ENCODE measurements around the gene SLC35F3.
"Not testable (repeated sequence)": the region's sequence is repeated elsewhere in the genome, so short reads cannot be mapped to it uniquely, and the experiment has no call there.

SLC35F3 gene

GRCh38 chr1:234152344-234152743 lies 247.9 kb downstream of the SLC35F3 start:
- not testable (repeated sequence) for DNase-seq

DNA sequence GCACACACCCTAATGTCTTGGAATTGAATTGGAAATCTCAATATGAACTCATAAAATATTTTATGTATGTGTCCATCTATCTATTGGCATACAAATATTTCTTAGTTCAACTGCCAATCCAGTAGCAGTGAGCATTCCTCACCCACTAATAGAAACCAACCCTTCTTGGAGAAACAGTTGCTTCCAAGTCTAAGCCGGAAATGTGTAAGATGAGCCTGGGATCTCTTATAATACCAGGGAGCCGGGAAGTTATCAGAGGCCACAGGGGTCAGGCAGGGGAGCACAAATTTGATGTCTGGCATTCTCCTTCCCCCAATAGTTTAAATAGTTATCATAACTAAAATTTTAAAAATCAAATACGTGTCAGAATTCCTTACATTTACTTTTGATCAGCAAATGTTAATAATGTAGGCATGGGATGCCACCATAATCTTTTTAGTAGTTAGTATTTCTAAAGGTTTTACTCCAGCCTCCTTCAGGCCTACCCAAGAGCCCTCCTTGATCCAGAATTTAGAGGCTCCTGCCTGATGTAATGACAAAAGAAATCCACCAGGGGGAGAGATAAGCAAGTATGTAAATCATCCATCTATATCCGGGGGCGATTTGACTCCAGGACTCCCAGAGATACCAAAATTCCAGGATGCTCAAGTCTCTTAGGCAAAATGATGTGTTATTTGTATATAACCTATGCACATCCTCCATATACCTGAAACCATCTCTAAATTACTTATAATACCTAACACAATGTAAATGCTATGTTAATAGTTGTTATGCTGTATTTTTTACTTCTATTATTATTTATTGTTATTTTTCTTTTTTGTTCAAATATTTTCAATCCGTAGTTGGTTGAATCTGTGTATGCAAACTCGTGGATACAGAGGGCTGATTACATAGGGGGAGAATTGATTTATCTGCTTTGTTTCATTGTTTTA lies 250.1 kb downstream of the SLC35F3 start:
- DNase-seq = no peak

DNA sequence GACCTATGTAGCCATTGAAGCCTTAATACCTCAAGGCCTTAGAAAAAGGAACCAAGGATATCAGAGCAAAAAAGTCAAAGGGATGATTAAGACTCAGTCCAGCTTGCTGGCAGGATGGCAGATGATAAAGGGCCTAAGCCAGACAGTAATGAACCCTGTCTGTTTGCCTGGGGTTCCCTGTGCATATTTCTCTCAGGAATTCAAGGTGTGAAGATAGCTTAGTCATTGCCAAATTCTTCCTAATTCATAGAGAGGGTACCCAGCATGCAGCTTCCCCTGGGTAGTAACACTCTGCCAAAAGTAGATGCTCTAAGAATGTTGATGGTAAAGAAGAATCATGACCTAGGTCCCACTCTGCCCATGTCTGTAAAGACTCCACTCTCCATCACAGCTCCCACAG lies 258.2 kb downstream of the SLC35F3 start:
- no peak for DNase-seq

DNA sequence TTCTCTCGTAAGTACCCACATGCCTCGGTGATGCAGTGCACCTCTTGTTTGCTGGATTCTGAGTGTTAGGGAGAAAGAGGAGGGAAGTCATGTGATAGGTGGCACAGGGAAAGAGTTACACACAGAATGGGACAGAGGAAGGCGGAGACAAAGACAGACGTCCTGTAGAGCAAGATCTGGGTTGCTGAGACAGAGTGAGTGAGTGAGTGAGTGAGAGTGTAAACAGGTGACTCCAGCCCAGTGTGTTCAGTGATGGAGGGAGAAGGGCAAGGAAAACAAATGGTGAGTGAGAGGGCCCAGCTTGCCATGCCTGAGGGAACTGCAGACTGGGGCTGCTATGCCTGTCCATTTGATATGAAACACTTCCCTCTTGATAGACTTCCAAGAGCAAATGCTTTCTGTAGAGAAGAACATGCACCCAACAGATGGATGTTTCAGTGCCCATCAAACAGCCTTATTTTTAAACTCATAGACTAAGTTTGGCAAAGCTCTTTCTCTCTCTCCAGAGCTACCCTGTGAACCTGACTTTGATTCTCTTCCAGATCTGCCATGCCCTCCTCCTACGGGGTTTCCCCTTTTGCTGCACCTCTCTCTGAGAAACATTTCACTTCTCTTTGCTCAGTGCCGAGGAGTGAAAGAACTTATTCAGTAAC lies 258.9 kb downstream of the SLC35F3 start:
- no peak for DNase-seq

GRCh38 chr1:234164098-234164709 lies 259.7 kb downstream of the SLC35F3 start:
- no peak for DNase-seq

- DNase-seq = no peak
Measured at GRCh38 chr1:234168061-234168724, 263.7 kb downstream of the SLC35F3 start.

GRCh38 chr1:234169161-234169849 lies 264.8 kb downstream of the SLC35F3 start:
- DNase-seq = no peak

- no peak for DNase-seq
Measured at GRCh38 chr1:234170067-234170466, 265.6 kb downstream of the SLC35F3 start.

- no peak for DNase-seq
Measured at GRCh38 chr1:234170622-234171021, 266.1 kb downstream of the SLC35F3 start.

- no peak for DNase-seq
Measured at GRCh38 chr1:234173968-234174367, 269.5 kb downstream of the SLC35F3 start.

GRCh38 chr1:234175363-234175762 lies 270.9 kb downstream of the SLC35F3 start:
- DNase-seq = no peak

DNA sequence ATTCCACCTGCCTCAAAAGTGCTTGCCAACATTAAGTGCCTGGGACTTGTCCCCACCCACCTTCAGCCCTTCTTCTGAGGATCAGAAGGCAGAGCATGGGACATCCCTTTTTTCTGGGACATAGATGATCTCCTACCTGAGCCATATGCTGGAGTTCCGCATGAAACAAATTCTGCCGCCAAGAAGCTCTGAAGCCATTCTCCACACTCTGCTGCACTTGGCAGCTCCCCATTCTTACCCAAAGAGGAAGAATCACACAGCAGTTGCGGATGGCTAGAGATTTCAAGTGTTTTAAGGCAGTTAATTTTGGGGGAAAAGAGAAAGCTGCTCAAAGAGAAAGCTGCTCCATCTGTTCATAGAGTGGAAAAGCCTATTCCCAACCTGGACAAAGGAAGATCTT lies 271.5 kb downstream of the SLC35F3 start:
- DNase-seq = no peak

- not testable (repeated sequence) for DNase-seq
Measured at GRCh38 chr1:234176847-234177246, 272.4 kb downstream of the SLC35F3 start.

DNA sequence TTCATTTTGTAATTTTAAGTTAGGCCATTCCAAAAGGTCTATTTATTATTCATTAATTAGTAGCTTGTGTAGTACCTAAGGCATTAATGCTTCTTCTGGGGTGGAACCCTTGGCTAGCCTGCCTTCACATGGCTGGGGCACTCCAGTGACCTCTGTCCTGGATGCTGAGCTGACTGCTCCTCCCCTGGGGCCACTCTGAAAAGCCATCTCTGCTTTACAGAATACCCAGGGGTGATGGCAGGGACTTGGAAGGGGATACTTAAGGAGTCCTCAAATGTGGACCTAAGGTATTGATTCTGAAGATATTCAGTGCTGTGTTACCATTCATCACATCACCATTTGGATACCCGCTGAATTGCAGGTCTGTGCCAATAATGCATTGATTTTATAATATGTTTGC lies 281.0 kb downstream of the SLC35F3 start:
- DNase-seq = no peak

DNA sequence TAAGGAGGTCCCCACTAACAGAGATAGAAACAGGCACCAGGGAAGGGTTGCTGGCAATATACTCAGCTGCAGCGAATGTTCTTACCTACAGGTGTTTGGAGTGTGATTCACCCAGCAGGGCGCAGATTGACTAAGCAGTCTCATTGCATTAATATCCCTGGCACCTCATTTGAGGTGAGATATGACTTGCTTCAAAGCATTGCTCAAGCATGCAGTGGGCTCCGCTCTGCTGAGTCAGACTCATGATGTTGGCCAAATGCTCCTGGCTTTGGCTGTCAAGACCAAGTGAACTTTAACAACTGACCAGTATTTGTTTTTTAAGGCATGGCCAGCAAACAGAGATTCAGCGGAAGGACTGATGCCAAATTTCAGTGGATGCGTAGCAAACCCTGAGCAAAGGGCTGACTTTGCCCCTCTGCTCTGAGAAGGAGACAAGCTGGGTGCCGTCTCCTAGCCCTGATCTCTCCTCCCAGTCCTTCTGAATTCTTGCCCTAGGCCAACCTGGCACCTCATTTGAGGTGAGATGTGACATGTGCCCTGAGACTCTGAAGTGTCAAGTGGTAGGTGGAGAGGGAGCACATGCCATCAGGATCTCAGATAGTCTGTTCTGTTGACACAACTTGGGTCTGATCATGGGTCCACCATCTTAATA lies 281.7 kb downstream of the SLC35F3 start:
- DNase-seq = no peak

DNA sequence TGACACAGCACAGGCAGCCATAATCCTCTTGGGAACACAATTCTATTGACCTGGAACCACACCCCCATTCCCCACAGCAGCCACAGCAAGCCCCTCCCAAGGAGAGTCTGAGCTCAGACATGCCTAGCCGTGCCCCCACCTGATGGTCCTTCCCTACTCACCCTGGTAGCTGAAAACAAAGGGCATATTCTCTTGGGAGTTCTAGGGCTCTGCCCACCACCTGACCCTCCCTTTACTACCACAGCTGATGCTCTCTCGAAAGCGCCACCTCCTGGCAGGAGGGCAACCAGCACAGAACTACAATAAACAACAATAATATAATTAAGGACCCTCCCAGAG lies 283.9 kb downstream of the SLC35F3 start:
- DNase-seq = no peak

DNA sequence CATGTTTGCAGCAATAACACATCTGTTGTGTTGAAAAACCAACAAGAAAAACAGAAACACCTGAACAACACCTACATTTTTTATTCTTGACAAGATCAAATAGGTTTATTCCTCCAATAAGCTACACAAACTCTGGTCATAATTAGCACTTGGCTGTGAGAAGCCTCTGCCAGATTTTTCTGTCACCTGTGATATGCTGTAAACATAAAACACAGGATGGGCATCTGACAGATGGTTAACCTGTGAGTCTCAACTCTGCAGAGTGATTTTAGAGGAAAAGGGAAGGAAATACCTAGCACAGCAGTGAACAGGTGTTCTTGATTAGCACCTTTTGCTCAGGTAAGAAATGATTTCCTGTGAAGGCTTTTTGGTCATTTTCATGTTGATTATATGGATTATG lies 293.4 kb downstream of the SLC35F3 start:
- DNase-seq = no peak

- DNase-seq = no peak
Measured at GRCh38 chr1:234199476-234200127, 295.1 kb downstream of the SLC35F3 start.

GRCh38 chr1:234200566-234200965 lies 296.1 kb downstream of the SLC35F3 start:
- DNase-seq = no peak

GRCh38 chr1:234201600-234201999 lies 297.1 kb downstream of the SLC35F3 start:
- no peak for DNase-seq

DNA sequence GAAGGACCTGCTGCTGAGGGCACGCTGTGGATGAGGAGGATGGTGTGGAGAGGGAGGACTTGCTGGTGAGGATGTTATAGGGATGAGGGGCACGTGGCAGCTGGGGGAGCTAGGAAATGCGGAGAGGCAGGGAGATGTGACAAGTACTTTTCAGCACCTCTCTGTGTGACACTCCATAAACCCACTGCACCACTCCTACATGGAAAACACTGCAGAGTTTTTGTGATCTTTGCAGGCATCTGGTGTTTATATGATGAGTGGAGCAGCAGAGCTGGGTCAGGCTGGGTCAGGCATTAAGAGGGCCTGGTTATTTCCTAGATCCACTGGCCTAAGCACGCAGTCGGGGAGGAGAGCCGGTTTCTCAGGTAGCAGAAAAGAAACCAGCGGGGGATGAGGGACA lies 301.5 kb downstream of the SLC35F3 start:
- DNase-seq = no peak
